Neural crest cell (in vitro differentiated cells): ENCODE data around the gene HIP1. TPM values are rescaled to one million over a fixed set of nuclear protein-coding genes. Genes with fewer than 3 reads are reported as not detected.
"Not testable (repeated sequence)": the region's sequence is repeated elsewhere in the genome, so short reads cannot be mapped to it uniquely, and the experiment has no call there.

Experiments used
- DNase-seq: peaks from one replicate; pipeline ENCODE4 v3.0.0; 2021; ENCODE audit warnings: low read depth, mixed read lengths, low spot score
- H3K27ac Mint-ChIP-seq: one replicate; pipeline ENCODE4 v1.8.0; 2021; ENCODE audit warnings: mild to moderate bottlenecking, mixed read lengths; ENCODE audit not compliant: unreplicated experiment
- H3K27me3 Mint-ChIP-seq: 2 replicates; pipeline ENCODE4 v1.8.0; 2021; ENCODE audit warnings: low read depth, mild to moderate bottlenecking, mixed read lengths
- H3K36me3 Mint-ChIP-seq: 2 replicates; pipeline ENCODE4 v1.8.0; 2021; ENCODE audit warnings: low read depth, mild to moderate bottlenecking, mixed read lengths
- H3K4me1 Mint-ChIP-seq: 2 replicates; pipeline ENCODE4 v1.8.0; 2021; ENCODE audit warnings: mixed read lengths
- H3K4me3 Mint-ChIP-seq: one replicate; pipeline ENCODE4 v1.8.0; 2021; ENCODE audit warnings: mild to moderate bottlenecking, mixed read lengths
- H3K9me3 Mint-ChIP-seq: 2 replicates; pipeline ENCODE4 v1.8.0; 2021; ENCODE audit warnings: mixed read lengths
- total RNA-seq: library from RNA; stranded (reverse); gene quantifications from 2 replicates; pipeline ENCODE4 v1.2.1, GENCODE V29; 2021
- TF ChIP-seq, protein P1 (sequence below): fragments of 200-600 bp; sonication (generic); conservative IDR thresholded peaks from 2 replicates; pipeline ENCODE4 v1.5.0; 2021; ENCODE audit warnings: antibody characterized with exemption, mild to moderate bottlenecking

Gene HIP1
- total RNA-seq, 1 donor from 2014 or later: 87.3 TPM

DNA sequence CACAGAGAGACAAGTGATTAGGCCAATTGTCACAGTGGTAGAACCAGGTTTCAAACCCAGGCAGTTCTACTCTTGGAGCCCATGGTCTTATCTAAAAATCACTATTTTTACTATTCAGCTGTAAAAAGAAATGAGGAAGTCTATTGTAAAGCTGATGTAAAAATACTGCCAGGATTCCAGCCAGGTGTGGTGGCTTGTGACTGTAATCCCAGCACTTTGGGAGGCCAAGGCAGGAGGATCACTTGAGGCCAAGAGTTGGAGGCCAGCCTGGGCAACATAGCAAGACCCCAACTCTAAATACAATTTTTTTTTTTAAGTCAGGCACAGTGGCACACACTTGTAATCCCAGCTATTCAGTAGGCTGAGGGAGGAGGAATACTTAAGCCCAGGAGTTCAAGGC lies 40.4 kb downstream of the HIP1 start:
- no peaks in the 10 kb centered on the region for H3K36me3 Mint-ChIP-seq
- no peak overlapping the region for H3K4me3 Mint-ChIP-seq
- no peaks in the 10 kb centered on the region for H3K27me3 Mint-ChIP-seq
- TF ChIP-seq, protein P1, sequence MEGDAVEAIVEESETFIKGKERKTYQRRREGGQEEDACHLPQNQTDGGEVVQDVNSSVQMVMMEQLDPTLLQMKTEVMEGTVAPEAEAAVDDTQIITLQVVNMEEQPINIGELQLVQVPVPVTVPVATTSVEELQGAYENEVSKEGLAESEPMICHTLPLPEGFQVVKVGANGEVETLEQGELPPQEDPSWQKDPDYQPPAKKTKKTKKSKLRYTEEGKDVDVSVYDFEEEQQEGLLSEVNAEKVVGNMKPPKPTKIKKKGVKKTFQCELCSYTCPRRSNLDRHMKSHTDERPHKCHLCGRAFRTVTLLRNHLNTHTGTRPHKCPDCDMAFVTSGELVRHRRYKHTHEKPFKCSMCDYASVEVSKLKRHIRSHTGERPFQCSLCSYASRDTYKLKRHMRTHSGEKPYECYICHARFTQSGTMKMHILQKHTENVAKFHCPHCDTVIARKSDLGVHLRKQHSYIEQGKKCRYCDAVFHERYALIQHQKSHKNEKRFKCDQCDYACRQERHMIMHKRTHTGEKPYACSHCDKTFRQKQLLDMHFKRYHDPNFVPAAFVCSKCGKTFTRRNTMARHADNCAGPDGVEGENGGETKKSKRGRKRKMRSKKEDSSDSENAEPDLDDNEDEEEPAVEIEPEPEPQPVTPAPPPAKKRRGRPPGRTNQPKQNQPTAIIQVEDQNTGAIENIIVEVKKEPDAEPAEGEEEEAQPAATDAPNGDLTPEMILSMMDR: no peak
- H3K9me3 Mint-ChIP-seq: no peaks in the 10 kb centered on the region
- no peak for DNase-seq
- H3K4me1 Mint-ChIP-seq: no peaks in the 10 kb centered on the region
- no peak overlapping the region for H3K27ac Mint-ChIP-seq

DNA sequence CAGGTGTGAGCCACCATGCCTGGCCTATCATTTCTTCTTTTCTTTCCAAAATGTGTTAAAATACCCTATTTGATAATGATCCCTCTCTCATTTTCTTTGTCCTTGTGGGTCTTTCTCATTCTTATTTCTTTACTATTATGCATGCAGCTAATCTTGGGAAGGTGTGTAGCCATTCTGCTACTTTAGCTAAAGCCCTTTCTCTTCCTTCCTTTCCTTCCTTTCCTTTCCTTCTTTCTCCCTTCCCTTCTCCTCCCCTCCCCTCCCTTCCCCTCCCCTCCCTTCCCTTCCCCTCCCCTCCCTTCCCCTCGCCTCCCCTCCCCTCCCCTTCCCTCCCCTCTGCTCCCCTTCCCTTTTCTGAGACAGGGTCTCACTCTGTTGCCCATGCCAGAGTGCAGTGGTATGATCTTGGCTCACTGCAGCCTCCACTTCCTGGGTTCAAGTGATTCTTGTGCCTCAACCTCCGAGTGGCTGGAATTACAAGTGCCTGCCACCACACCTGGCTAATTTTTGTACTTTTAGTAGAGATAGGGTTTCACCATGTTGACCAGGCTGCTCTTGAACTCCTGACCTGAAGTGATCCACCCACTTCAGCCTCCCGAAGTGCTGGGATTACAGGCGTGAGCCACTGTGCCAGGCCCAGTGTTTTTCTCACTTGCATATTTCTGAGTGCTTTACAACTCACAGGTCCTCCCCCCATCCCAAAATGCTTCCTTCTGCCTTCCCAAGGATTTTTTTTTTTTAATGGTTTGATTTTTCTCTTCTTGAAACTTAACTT lies 42.3 kb downstream of the HIP1 start:
- no peak overlapping the region for H3K27ac Mint-ChIP-seq
- H3K4me3 Mint-ChIP-seq: no peak overlapping the region
- no peak for DNase-seq
- TF ChIP-seq, protein P1: no peak
- H3K4me1 Mint-ChIP-seq: no peaks in the 10 kb centered on the region
- H3K27me3 Mint-ChIP-seq: no peaks in the 10 kb centered on the region
- H3K9me3 Mint-ChIP-seq: no peaks in the 10 kb centered on the region
- H3K36me3 Mint-ChIP-seq: no peaks in the 10 kb centered on the region

GRCh38 chr7:75694638-75695399 lies 43.9 kb downstream of the HIP1 start:
- Mint-ChIP-seq H3K9me3 (no peaks in the 10 kb centered on the region), H3K4me3 (no peak overlapping the region), H3K36me3 (no peaks in the 10 kb centered on the region), H3K27ac (no peak overlapping the region), H3K4me1 (no peaks in the 10 kb centered on the region), H3K27me3 (no peaks in the 10 kb centered on the region)
- DNase-seq: no peak
- TF ChIP-seq, protein P1: no peak

DNA sequence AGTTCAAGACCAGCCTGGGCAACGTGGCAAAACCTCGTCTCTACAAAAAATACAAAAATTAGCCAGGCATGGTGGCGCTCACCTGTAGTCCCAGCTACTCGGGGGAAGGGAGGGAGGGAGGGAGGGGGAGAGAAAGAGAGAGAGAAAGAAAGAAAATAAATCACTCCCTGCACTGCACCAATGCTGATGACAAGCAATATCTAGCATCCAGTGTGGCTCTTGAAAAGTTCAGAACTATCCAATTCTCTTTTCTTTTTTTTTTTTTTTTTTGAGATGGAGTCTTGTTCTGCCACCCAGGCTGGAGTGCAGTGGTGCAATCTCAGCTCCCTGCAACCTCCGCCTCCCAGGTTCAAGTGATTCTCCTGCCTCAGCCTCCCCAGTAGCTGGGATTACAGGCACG lies 45.1 kb downstream of the HIP1 start:
- H3K27me3 Mint-ChIP-seq, DNase-seq, H3K36me3 Mint-ChIP-seq, H3K9me3 Mint-ChIP-seq, H3K27ac Mint-ChIP-seq, H3K4me1 Mint-ChIP-seq, H3K4me3 Mint-ChIP-seq: not testable (repeated sequence)

DNA sequence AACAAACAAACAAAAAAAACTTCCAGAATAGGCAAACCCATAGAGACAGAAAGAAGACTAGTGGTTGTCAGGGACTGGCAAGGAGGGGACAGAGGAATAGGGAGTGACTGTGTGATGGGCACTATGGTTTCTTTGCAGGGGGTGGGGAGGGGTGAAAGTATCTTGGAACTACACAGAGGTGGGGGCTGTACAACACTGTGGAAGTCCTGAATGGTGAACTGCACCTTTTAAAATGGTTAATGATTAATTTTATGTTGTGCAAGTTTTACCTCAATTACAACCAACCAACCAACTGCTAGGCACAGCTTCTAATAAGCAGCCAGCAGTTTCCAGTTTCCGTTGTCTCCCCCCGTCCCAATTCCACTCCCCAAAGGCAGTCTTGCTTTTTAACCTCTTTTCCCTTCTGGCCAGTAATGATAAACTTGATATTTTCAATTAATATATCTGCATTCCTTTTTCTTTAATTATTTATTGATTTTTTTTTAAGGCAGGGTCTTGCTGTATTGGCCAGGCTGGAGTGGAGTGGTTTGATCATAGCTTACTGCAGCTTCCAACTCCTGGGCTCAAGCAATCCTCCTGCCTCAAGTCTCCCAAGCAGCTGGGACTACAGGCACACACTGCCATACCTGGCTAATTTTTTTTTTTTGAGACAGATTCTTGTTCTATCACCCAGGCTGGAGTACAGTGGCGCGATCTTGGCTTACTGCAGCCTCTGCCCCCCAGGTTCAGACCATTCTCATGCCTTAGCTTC lies 46.8 kb downstream of the HIP1 start:
- Mint-ChIP-seq H3K36me3 (no peaks in the 10 kb centered on the region), H3K4me1 (no peaks in the 10 kb centered on the region), H3K9me3 (no peaks in the 10 kb centered on the region), H3K27ac (no peak overlapping the region), H3K27me3 (no peaks in the 10 kb centered on the region), H3K4me3 (no peak overlapping the region)
- no peak for DNase-seq
- TF ChIP-seq, protein P1: no peak
